Esophagus squamous epithelium (tissue), 4 donors: ENCODE data around the gene KDM4C.

ENCODE experiments used
- POLR2A ChIP-seq, 4 donors: fragments of 450-650 bp; IDR thresholded peaks; one replicate each; pipeline ENCODE4 v1.6.1; 2017; ENCODE audit warnings: antibody characterized with exemption in 4 of 4, mild to moderate bottlenecking in 4 of 4, moderate library complexity in 3 of 4
- TF ChIP-seq, protein P1 (sequence below), 6 experiments: fragments of 450-650 bp in 4 of 6; fragments of 200-600 bp in 2 of 6; sonication (generic) in 2 of 6; IDR thresholded peaks; one replicate each; pipeline ENCODE4 v1.5.1; 2016 to 2019; ENCODE audit warnings: antibody characterized with exemption in 6 of 6, mild to moderate bottlenecking in 4 of 6, moderate library complexity in 4 of 6

- TF ChIP-seq, protein P1, sequence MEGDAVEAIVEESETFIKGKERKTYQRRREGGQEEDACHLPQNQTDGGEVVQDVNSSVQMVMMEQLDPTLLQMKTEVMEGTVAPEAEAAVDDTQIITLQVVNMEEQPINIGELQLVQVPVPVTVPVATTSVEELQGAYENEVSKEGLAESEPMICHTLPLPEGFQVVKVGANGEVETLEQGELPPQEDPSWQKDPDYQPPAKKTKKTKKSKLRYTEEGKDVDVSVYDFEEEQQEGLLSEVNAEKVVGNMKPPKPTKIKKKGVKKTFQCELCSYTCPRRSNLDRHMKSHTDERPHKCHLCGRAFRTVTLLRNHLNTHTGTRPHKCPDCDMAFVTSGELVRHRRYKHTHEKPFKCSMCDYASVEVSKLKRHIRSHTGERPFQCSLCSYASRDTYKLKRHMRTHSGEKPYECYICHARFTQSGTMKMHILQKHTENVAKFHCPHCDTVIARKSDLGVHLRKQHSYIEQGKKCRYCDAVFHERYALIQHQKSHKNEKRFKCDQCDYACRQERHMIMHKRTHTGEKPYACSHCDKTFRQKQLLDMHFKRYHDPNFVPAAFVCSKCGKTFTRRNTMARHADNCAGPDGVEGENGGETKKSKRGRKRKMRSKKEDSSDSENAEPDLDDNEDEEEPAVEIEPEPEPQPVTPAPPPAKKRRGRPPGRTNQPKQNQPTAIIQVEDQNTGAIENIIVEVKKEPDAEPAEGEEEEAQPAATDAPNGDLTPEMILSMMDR (IDR thresholded peaks at IDR 0.05): no peak
- TF ChIP-seq POLR2A (IDR thresholded peaks at IDR 0.05): no peak
These were observed 220.0 kb downstream of the KDM4C start for GRCh38 chr9:6977761-6978160.
